GM18520 (cell line): ENCODE data around the gene DAPK2.
"Not testable (repeated sequence)": the region's sequence is repeated elsewhere in the genome, so short reads cannot be mapped to it uniquely, and the experiment has no call there.

Experiments used
- ATAC-seq: cut with Tn5 transposase; IDR thresholded peaks from one replicate; pipeline ENCODE4 v1.9.1; 2021; ENCODE audit not compliant: unreplicated experiment

Gene DAPK2

GRCh38 chr15:64046421-64047153, at the start of gene DAPK2:
TSS of gene DAPK2 (minus strand) at chr15:64046485. CDS start at chr15:64040261, 6,224 bp downstream.
- peak; percentile 38 for ATAC-seq

DNA sequence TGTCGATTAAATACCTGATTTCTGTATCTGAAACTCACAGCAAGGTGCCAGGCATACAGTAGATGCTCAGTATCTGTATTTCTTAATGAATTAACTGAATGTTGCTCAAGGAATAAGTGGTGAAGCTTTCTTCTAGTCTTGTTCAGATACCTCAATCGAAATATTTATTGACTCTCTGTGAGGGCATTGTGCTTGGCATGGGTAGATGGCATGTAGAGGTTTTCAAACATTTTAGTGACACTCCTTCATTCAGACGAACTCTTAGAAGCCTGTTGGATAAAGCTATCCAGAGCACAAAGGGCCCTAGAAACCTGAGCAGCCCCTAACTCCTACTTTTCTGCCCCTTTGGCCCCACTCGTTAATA, 49.1 kb upstream of the DAPK2 start:
- ATAC-seq: no peak

GRCh38 chr15:64093627-64094417, 47.5 kb upstream of the DAPK2 start, which contains the start of gene CIAO2A:
TSS of gene CIAO2A (minus strand) at chr15:64093838. CDS start at chr15:64093768, 70 bp downstream.
- ATAC-seq: peak; percentile 47

GRCh38 chr15:64092864-64093626, 46.8 kb upstream of the DAPK2 start:
- ATAC-seq: no peak

GRCh38 chr15:64092075-64092820, 46.0 kb upstream of the DAPK2 start:
- ATAC-seq: no peak

- ATAC-seq: no peak
These were observed 44.2 kb upstream of the DAPK2 start for GRCh38 chr15:64090527-64090926.

DNA sequence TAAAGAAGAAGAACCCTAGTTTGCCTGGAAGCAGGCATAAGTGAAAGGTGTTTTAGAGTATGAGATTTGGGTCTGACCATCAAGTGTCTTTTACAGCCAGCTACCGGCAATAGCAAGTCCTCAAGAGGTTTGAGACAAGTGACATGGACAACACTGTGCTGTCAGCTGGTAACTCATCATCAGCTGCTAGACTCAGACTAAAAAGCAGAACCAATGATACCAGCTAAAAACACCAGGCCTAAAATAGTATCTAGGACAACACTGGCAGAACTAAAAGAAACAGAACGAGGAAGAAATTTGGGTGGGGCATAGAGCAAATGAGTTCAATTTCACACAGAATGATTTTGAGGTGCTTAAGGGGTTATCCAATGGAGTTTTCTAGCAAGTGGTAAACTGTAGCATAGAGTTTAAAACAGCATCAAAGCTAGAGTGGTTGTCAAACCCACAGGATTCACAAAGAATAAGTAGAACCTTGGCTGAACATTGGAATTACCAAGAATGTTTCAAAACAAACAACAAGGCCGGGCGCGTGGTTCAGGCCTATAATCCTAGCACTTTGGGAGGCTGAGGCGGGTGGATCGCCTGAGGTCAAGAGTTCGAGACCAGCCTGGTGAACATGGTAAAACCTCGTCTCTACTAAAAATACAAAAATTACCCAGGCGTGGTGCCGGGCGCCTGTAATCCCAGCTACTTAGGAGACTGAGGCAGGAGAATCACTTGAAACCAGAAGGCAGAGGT, 43.4 kb upstream of the DAPK2 start:
- ATAC-seq: no peak

DNA sequence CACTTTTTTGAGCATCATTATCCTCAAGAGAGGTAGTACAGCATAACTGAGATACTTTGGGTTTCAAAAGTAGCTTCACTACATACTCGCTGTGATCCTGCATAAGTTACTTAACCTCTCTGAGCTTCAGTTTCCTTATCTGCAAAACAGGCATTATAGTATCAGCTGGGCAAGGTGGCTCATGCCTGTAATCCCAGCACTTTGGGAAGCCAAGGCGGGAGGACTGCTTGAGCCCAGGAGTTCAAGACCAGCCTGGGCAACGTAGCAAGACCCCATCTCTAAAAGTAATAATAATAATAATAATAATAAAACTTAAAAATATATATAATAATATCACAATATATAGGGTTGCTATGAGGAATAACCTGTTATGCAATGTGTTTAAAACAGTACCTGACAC, 36.5 kb upstream of the DAPK2 start:
- ATAC-seq: no peak

GRCh38 chr15:64073496-64073895, 27.2 kb upstream of the DAPK2 start:
- not testable (repeated sequence) for ATAC-seq

GRCh38 chr15:64072812-64073211, 26.5 kb upstream of the DAPK2 start:
- no peak for ATAC-seq

GRCh38 chr15:64071931-64072765, 25.9 kb upstream of the DAPK2 start:
- ATAC-seq: no peak

- no peak for ATAC-seq
These were observed 24.9 kb upstream of the DAPK2 start for GRCh38 chr15:64070965-64071851.

DNA sequence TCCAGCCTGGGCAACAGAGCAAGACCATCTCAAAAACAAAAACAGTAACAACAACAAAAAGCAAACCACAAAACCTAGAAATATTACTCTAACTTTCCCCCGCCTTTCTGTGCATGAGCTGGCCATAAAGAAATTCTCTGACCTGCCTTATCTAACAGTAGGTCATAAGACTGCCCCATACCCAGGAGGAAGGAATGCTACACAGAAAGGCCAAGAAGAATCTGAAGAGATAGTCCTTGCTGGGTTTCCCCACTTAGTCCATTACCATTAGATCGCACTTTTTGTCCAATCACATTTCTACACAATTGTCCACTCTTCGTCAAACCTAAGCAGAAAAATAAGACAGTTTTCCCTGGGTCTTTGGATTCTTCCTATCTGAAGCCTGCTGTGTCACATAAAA, 23.8 kb upstream of the DAPK2 start:
- no peak for ATAC-seq

GRCh38 chr15:64068133-64068532, 21.8 kb upstream of the DAPK2 start:
- ATAC-seq: no peak

- ATAC-seq: no peak
These were observed 21.3 kb upstream of the DAPK2 start for GRCh38 chr15:64067564-64068030.

- no peak for ATAC-seq
These were observed 20.2 kb upstream of the DAPK2 start for GRCh38 chr15:64066451-64066850.

GRCh38 chr15:64060716-64061115, 14.4 kb upstream of the DAPK2 start:
- ATAC-seq: no peak

DNA sequence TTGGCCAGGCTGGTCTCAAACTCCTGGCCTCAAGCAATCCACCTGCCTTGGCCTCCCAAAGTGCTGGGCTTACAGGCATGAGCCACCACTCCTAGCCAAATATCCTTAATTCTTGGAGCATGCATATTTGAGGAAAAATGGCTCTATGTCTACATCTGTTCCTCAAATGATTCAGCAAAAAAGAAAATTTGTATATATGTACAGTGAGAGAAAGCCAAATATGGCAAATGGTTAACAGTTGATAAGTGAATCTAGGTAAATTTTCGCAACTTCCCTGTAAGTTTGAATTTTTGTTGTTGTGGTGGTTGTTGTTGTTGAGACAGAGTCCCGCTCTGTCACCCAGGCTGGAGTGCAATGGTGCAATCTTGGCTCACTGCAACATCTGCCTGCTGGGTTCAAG, 12.8 kb upstream of the DAPK2 start:
- ATAC-seq: not testable (repeated sequence)
